Activated CD4-positive, alpha-beta T cell treated with anti-CD3 and anti-CD28 coated beads, Interleukin-2, Interleukin-6, amounts not matched to agents 100 ng/mL and 50 ng/mL, durations not matched to agents 16 hours and 8 hours (primary cell): ENCODE measurements around the gene TMEM234.
"Not testable (repeated sequence)": the region's sequence is repeated elsewhere in the genome, so short reads cannot be mapped to it uniquely, and the experiment has no call there.

Source experiments
- DNase-seq: peaks from one replicate; pipeline ENCODE4 v3.0.0-alpha.2; 2020

The TMEM234 gene

GRCh38 chr1:32221980-32222755, at the start of gene TMEM234, which contains the start of gene EIF3I:
Gene TMEM234 (minus strand): TSS chr1:32222353. CDS start chr1:32222322, 31 bp downstream.
Gene EIF3I (plus strand): TSS chr1:32222407. CDS start chr1:32222442, 35 bp downstream.
- peak; percentile 94 for DNase-seq

- no peak for DNase-seq
Measured at GRCh38 chr1:32269744-32270143, 47.6 kb upstream of the TMEM234 start.

- DNase-seq = peak; percentile 50
Measured at GRCh38 chr1:32266921-32267591, 44.9 kb upstream of the TMEM234 start.

- DNase-seq = no peak
Measured at GRCh38 chr1:32265846-32266245, 43.7 kb upstream of the TMEM234 start.

- peak; percentile 37 for DNase-seq
Measured at GRCh38 chr1:32263744-32264143, 41.6 kb upstream of the TMEM234 start.

GRCh38 chr1:32263236-32263593, 41.1 kb upstream of the TMEM234 start:
- DNase-seq = not testable (repeated sequence)

- DNase-seq = no peak
Measured at GRCh38 chr1:32257227-32257508, 35.0 kb upstream of the TMEM234 start.

- DNase-seq = peak; percentile 47
Measured at GRCh38 chr1:32256473-32257226, 34.5 kb upstream of the TMEM234 start.

- peak; percentile 74 for DNase-seq
Measured at GRCh38 chr1:32255072-32256071, 33.2 kb upstream of the TMEM234 start.

- DNase-seq = peak; percentile 83
Measured at GRCh38 chr1:32250893-32251716, 29.0 kb upstream of the TMEM234 start, which contains the start of gene LCK. Gene LCK (plus strand): TSS chr1:32251265. CDS start chr1:32274330, 23,065 bp downstream.

GRCh38 chr1:32249831-32250525, 27.8 kb upstream of the TMEM234 start:
- DNase-seq = peak; percentile 94

- DNase-seq = peak; percentile 93
Measured at GRCh38 chr1:32247983-32248889, 26.1 kb upstream of the TMEM234 start.

GRCh38 chr1:32247452-32247851, 25.3 kb upstream of the TMEM234 start:
- no peak for DNase-seq

GRCh38 chr1:32246888-32247273, 24.7 kb upstream of the TMEM234 start, which contains the start of gene FAM167B:
Gene FAM167B (plus strand): TSS chr1:32247222. CDS start chr1:32247422, 200 bp downstream.
- no peak for DNase-seq

- no peak for DNase-seq
Measured at GRCh38 chr1:32242341-32242851, 20.2 kb upstream of the TMEM234 start.

GRCh38 chr1:32241001-32241763, 19.0 kb upstream of the TMEM234 start:
- DNase-seq = peak; percentile 32

GRCh38 chr1:32240140-32240951, 18.2 kb upstream of the TMEM234 start:
- DNase-seq = peak; percentile 50

GRCh38 chr1:32239790-32240139, 17.6 kb upstream of the TMEM234 start:
- no peak for DNase-seq
